KOPT-K1 (cell line): ENCODE data around the gene TMEM164.
"Not testable (repeated sequence)": the region's sequence is repeated elsewhere in the genome, so short reads cannot be mapped to it uniquely, and the experiment has no call there.

Experiments
- H3K27ac ChIP-seq: fragments of 200-600 bp; sonication (generic); 2 replicates; pipeline ENCODE4 v1.5.1; 2016; ENCODE audit warnings: antibody characterized with exemption, mild to moderate bottlenecking, low read depth, low read length; ENCODE audit not compliant: poor library complexity, severe bottlenecking
- H3K36me3 ChIP-seq: fragments of 200-600 bp; sonication (generic); 2 replicates; pipeline ENCODE4 v1.5.1; 2017; ENCODE audit warnings: antibody characterized with exemption, mild to moderate bottlenecking, low read length, moderate library complexity; ENCODE audit not compliant: insufficient read depth
- H3K9me3 ChIP-seq: fragments of 200-600 bp; sonication (generic); 2 replicates; pipeline ENCODE4 v1.5.1; 2017; ENCODE audit warnings: antibody characterized with exemption, low read length, mild to moderate bottlenecking; ENCODE audit not compliant: insufficient read depth, poor library complexity, severe bottlenecking

The TMEM164 gene

DNA sequence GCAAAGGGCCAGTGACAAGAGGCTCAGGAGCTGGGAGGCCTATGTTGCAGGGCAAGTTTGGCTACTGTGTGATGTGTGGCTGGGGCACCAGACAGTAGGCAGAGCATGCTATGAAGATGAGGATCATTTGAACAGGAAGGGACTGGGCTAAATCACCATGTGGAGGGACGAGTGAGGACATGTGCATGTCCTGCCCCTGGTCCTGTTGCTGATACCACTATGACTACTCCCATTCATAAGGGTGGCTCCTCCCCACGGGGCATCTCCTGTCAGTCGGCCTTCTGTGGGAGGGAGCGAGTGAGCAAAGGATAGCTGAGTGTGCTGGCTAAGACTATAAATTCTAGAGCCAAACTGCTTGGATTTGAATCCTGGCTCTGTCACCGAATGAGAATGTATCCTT is 139.2 kb downstream of the TMEM164 start:
- no peak overlapping the region for H3K27ac ChIP-seq
- H3K36me3 ChIP-seq = peaks cover 28% of the 10 kb centered on the region
- H3K9me3 ChIP-seq = no peaks in the 10 kb centered on the region

DNA sequence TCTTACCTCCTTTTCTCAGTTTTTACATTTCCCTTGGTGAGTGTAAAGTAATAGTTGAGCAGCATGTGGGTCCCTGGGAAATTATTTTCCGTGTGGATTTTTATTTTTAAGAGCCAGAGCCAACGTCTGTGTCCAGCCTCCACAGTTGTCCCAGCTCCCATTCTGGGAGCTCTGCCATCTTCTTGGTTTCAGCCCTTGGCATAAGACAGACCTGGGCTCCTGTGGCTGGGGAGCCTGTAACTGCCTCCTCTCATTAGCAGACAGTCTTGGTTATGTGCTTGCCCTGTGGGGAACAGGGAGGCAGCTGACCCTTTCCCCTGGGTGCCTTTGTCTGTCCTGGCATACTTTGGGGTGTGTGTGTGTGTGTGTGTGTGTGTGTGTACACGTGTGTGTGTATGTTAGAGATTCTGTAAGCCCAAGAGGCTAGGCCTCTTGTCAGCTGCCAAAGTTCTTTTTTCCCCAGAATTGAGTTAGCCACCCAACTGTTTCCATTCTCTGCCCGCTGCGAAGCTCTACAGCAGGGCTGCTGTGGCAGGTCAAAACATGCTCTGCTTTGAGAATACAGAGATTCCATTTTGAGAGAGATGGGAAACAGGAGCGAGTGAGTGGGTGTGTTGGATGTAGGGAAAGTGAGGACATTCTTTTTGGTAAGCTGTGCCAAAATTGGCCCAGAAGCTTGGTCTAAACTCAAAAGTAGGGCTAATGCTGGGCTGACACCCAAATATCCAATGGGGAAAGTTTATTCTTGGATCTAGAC is 140.7 kb downstream of the TMEM164 start:
- Histone ChIP-seq H3K9me3 (no peaks in the 10 kb centered on the region), H3K27ac (no peak overlapping the region), H3K36me3 (peaks cover 37% of the 10 kb centered on the region)

DNA sequence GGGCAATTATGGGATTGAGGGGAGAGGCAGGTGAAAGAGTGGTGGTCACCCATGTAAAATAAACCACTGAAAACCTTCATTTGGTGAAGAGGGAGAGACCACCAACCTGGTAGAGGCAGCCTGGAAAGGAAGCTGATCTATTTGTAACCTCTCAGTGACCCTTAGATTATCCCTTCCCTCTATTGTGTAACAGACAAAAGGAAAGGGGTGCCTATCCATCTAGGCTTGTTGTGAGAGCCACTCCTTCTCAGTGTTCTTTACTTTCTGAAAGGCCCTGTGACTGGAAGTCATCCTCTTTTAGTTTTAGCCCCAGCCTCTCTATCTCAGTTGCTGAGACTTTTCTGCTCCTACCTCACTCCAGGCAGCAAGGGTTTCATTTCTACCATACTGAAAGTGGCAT is 142.4 kb downstream of the TMEM164 start:
- Histone ChIP-seq H3K36me3 (peaks cover 50% of the 10 kb centered on the region), H3K27ac (no peak overlapping the region), H3K9me3 (no peaks in the 10 kb centered on the region)

DNA sequence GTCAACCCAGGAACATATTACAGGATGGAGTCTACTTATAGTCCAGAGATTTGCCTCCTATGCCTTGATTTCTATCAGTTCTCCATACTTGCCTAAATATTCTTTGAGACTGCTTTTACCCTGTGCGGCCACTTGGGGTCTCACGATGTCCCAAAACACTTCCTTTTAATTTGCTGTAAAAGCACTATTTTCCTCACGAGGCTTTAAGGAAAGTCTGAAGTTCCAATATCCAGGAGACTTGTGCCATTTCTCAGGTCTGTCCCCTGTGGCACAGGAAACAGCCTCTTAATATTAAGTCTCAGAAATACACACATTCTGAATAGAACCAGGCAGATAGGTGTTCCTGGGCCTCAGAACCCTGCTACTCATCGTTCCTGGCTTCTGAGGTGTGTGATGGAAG is 142.9 kb downstream of the TMEM164 start:
- no peaks in the 10 kb centered on the region for H3K9me3 ChIP-seq
- H3K36me3 ChIP-seq = peaks cover 51% of the 10 kb centered on the region
- no peak overlapping the region for H3K27ac ChIP-seq

DNA sequence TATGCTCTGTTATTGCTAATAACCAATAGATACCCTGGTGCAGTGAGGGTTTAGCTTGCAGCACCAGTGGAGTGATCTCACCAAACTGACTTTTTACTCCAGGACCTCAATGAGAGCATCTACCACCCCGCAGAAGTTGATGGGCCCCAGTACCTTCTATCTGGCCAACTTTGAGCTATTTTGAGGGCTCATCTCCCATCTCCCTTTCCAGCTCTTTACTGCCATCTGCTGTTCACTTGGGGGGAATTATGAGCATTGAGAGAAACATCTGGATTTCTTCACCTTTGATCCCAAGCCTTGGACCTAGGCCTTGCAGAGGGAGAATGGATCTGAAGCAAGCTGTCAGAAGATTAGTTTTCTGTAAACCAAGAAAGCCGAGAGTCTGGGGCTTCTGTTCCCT is 143.6 kb downstream of the TMEM164 start:
- H3K27ac ChIP-seq = no peak overlapping the region
- no peaks in the 10 kb centered on the region for H3K9me3 ChIP-seq
- H3K36me3 ChIP-seq = peaks cover 51% of the 10 kb centered on the region

DNA sequence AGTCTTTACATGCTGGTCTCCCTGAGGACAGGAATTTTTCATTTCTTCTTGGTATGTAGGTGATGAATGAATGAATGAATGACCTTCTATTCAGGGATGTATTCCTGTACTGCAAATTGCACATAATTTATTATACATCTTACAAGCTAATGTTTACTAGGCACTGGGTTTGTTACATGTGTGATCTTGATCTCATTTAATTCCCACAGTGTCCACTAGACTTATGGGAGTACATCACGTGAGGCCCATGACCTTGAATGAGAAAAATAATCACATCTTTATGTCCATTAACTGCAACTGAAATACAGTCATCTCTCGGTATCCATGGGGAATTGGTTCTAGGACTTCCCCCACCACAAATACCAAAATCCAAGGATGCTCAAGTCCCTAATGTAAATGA is 150.3 kb downstream of the TMEM164 start:
- H3K9me3 ChIP-seq = no peaks in the 10 kb centered on the region
- H3K27ac ChIP-seq = no peak overlapping the region

DNA sequence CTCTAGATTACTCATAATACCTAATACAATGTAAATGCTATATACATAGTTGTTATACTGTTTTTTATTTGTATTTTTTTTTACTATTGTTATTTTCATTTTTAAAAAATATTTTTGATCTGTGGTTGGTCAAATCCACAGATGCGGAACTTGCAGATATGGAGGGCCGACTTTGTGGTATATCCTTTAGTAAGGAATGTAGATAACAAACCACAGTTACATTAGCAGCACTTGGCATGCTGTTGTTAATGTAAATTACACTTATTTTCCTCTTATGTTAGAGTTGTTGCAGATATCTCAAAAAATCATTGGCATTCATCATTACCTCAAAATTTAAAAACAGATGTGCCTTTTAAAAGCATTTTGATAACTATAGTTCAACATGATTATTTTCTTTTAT is 151.0 kb downstream of the TMEM164 start:
- Histone ChIP-seq H3K9me3 (no peaks in the 10 kb centered on the region), H3K36me3 (peaks cover 50% of the 10 kb centered on the region), H3K27ac (no peak overlapping the region)

More for the DNA sequence above, 150.3 kb downstream of the TMEM164 start:
- peaks cover 55% of the 10 kb centered on the region for H3K36me3 ChIP-seq

DNA sequence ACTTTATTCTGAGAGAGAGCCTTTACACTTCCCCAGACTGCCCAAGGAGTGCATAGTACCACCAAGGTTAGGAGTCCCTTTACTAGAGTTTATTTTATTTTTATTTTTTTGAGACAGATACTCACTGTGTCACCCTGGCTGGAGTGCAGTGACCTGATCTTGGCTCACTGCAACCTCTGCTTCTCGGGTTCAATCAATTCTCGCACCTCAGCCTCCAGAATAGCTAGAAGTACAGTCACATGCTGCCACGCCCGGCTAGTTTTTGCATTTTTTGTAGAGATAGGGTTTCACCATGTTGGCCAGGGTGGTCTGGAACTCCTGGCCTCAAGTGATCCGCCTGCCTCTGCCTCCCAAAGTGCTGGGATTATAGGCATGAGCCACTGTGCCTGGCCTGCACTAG is 151.4 kb downstream of the TMEM164 start:
- not testable (repeated sequence) for H3K27ac ChIP-seq, H3K9me3 ChIP-seq
- peaks cover 47% of the 10 kb centered on the region for H3K36me3 ChIP-seq

DNA sequence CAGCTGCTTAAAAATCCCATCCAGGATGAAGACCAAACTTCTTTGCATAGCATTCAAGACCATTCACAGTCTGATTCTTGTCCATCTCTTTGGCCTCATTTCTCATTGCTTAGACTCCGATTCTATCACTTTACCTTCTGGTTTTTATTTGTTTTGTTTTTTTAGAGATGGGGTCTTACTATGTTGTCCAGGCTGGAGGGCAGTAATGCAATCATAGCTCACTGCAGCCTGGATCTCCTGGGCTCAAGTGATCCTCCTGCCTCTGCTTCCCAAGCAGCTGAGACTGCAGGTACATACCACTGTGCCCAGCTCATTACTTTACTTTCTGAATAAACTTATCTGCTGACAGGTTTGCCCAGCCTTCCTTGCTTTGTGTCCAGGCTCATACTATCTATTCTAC is 152.8 kb downstream of the TMEM164 start:
- peaks cover 37% of the 10 kb centered on the region for H3K36me3 ChIP-seq
- no peaks in the 10 kb centered on the region for H3K9me3 ChIP-seq
- H3K27ac ChIP-seq = no peak overlapping the region

DNA sequence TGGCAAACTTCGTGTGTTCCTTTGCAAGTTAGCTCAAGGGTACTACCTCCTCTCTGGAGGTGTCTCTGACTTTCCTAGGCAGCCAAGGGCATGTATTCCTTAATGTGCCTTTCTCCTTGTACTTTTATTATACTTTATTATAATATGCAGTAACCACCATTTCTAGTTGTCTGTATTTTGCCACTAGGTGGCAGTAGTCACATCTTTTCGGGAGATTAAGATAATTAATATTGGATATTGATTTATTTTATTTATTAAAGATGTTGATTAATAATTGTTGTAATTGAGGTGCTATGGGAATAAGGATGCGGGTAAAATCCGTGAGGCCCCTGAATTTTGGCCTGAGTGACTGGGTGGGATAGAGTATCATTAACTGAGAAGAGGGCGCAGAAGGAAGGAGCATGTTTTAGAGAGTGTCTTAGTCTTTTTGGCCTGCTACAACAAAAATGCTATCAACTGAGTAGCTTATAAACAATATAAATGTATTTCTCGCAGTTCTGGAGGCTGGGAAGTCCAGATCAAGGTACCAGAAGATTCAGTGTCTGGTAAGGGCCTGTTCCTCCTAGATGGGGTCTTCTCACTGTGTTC is 153.3 kb downstream of the TMEM164 start:
- Histone ChIP-seq H3K9me3 (no peaks in the 10 kb centered on the region), H3K27ac (no peak overlapping the region), H3K36me3 (peaks cover 37% of the 10 kb centered on the region; the same call in 1 of the 2 replicates)

DNA sequence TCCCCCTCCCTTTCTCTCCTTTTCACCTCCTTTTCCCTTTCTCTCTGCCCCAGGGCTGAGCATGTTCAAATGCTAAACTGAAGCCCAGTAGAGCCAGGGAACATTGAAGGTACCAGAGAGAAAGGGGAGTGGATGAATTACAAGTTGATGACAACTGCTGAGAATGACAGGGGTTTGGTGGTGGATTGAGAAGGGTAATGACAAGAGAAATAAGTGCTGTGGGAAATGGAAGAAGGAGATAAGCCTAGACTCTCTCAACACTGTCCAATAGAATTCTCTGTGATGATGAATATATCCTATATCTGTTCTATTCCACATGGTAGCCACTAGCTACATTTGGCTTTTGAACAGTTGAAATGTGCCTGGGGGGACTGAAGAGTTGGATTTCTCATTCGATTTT is 154.5 kb downstream of the TMEM164 start:
- Histone ChIP-seq H3K9me3 (no peaks in the 10 kb centered on the region), H3K36me3 (peaks cover 48% of the 10 kb centered on the region; the same call in 1 of the 2 replicates), H3K27ac (no peak overlapping the region)

DNA sequence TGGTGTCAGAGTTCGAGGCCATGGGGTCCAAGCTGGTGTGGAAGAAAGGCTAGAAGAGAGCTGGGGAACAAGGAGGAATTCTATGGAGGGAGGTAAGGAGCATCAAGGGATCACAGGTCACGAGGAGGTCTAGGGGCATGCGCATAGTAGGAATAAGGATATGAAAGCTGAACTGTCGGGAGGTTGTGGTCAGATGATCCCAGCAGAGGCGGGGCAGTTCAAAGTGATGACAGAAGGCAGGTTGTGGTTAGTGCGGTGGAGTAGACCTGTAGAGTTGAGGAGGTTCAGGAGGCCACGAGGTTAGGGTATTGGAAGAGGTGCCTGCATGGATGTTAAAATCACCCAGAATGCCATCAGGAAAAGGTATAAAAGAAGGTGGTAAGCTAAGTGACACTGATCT is 156.3 kb downstream of the TMEM164 start:
- Histone ChIP-seq H3K9me3 (no peaks in the 10 kb centered on the region), H3K36me3 (peaks cover 40% of the 10 kb centered on the region; the same call in 1 of the 2 replicates), H3K27ac (no peak overlapping the region)

DNA sequence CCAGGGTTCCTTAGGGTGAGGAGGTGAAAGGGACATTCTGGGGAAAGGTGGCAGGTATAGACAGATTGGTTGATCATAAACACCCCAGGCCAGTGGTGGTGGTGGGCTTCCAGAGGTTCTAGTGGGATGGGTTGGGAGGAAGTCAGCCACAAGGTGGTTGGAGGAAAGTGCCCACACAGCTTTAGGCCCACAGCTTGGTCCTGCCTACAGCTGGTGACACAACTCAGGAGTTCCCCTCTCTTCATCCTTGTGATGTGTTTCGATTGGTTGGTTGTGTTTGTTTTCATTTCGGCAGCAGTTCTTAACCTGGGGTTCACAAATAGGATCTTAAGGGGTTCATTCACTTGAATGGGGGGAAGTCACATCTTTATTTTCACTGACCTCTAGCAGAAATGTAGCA is 157.0 kb downstream of the TMEM164 start:
- Histone ChIP-seq H3K27ac (no peak overlapping the region), H3K36me3 (peaks cover 35% of the 10 kb centered on the region; the same call in 1 of the 2 replicates), H3K9me3 (no peaks in the 10 kb centered on the region)

DNA sequence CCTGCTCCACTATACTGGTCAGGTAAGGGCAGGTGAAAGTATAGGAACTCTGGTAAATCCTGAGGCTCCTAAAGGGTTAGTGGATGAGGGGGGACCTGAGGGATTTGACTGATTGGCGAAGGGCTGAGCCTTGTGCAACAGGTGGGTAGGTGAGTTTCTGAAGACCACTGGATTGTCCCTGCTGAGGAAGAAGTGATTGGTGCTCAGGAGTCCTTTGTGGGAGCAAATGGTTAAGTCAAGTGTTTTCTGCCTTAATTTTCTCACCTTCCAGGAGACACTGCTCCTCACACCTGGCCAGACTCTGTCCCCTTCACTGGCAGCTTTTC is 158.4 kb downstream of the TMEM164 start:
- Histone ChIP-seq H3K9me3 (no peaks in the 10 kb centered on the region), H3K36me3 (peaks cover 25% of the 10 kb centered on the region; the same call in 1 of the 2 replicates), H3K27ac (no peak overlapping the region)

DNA sequence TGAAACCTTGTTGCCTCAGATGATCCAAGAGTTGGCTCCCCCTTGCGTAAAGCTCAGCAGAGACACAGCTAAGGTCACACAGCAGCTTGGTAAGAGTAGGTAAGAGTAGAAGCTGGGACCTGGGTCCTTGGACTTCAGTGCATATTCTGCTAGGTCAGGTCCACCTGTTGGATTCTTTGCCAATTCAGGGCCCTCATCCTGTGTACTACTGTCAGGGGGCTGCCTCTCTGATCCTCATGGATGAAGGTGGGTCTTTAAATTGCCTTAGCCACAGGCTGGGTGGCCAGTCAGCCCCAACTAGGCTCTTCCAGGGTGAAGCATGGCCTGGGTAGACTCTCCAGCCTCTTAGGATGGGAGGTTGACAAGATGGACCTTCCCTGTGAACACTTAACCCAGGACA is 159.2 kb downstream of the TMEM164 start:
- peaks cover 17% of the 10 kb centered on the region; the same call in 1 of the 2 replicates for H3K36me3 ChIP-seq
- no peak overlapping the region for H3K27ac ChIP-seq

DNA sequence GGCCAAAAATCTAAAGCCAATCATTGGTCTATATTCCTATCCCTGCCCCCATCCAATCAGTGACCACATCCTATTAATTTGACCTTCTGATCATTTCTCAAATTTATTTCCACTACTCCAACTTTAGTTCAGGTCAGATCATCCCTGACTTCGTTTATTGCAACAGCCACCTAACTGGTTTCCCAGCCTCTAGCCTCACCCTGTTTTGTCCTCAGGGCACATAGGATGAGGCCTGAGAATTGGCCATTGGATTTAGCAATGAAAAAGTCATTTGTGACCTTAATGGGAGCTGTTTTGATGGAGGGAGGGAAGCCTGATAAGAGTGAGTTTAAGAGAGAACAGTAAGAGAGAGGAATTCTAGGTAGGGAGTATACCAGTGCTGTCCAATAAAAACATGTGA is 160.0 kb downstream of the TMEM164 start:
- Histone ChIP-seq H3K9me3 (no peaks in the 10 kb centered on the region), H3K36me3 (peaks cover 14% of the 10 kb centered on the region; the same call in 1 of the 2 replicates), H3K27ac (no peak overlapping the region)

More for the DNA sequence above, 159.2 kb downstream of the TMEM164 start:
- H3K9me3 ChIP-seq = no peaks in the 10 kb centered on the region
